ENCODE data around the gene WT1.

The WT1 gene

DNA sequence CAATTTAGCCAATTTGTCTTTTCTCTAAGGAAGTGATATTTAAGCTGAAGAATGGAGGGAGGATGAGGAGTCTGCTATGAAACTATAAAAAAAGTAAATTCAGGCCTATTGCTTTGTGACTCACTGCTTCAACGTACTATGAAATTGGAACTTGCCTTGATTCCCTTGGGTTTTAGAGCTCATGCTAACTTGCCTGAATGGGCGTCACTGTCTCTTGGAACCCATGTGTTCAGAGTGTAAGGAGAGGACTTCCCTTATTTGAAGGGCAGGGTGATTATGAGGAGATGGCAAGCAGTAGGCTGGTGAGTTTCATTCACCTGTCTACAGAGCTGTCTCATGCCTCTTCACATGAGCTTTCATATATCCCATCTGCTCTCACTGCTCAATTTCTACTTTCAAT is 28.7 kb upstream of the WT1 start:
- H3K18ac ChIP-seq (ENCODE audit: low read length): no peak overlapping the region
- H3K23ac ChIP-seq (ENCODE audit: low read depth, low read length, poor library complexity): no peak overlapping the region
- no peaks in the 10 kb centered on the region for H3K79me1 ChIP-seq (ENCODE audit: low read depth, low read length)
- no peaks in the 10 kb centered on the region for H3K9me3 ChIP-seq (replicated peaks in 1 of 2; ENCODE audit: control insufficient read depth in 2 of 2, insufficient read depth in 1 of 2, low read depth in 1 of 2, low read length in 2 of 2)
- no peaks in the 10 kb centered on the region for H3K36me3 ChIP-seq (replicated peaks in 1 of 2; ENCODE audit: control insufficient read depth in 2 of 2, insufficient read depth in 2 of 2, low read length in 2 of 2)
- no peak overlapping the region for H2AK5ac ChIP-seq (ENCODE audit: low read depth, low read length)
- no CpG with 5 or more reads among the region's 2 CpGs for WGBS, 2 donors (ENCODE audit: extremely low coverage in 2 of 2, insufficient read length in 2 of 2, insufficient replicate concordance in 1 of 2)
- no peak overlapping the region for H2BK12ac ChIP-seq (ENCODE audit: low read length)
- no peak overlapping the region for H3K4me3 ChIP-seq (ENCODE audit: low read length in 2 of 2)
- no peak overlapping the region for H2BK5ac ChIP-seq (ENCODE audit: low read length)
- DNase-seq (ENCODE audit: low spot score): no peak
- H2BK15ac ChIP-seq (ENCODE audit: low read length): no peak overlapping the region
- H3K27ac ChIP-seq (replicated peaks; ENCODE audit: low read length): no peak overlapping the region
- no peak overlapping the region for H3K14ac ChIP-seq (ENCODE audit: low read length)
- H2AFZ ChIP-seq (ENCODE audit: low read length): no peak overlapping the region
- no peak overlapping the region for H3K9ac ChIP-seq (ENCODE audit: low read depth, low read length, poor library complexity)
- H2BK120ac ChIP-seq (ENCODE audit: low read depth, low read length): no peak overlapping the region
- H4K8ac ChIP-seq (ENCODE audit: low read depth, low read length): no peak overlapping the region
- H3K27me3 ChIP-seq (ENCODE audit: control insufficient read depth in 3 of 3, insufficient read depth in 3 of 3, low read depth in 1 of 3, low read length in 3 of 3): no peaks in the 10 kb centered on the region
- H3K4me2 ChIP-seq (ENCODE audit: insufficient read depth, low read length, poor library complexity, severe bottlenecking): no peak overlapping the region
- H4K91ac ChIP-seq (ENCODE audit: low read depth, low read length, poor library complexity): no peak overlapping the region
- no peak overlapping the region for H3K4ac ChIP-seq (ENCODE audit: low read length)
- peaks cover 0 to 1% of the 10 kb centered on the region in 2 donors for H3K4me1 ChIP-seq (ENCODE audit: control insufficient read depth in 2 of 2, insufficient read depth in 1 of 2, low read depth in 1 of 2, low read length in 2 of 2)

GRCh38 chr11:32462011-32462690 is 26.8 kb upstream of the WT1 start:
- no peak overlapping the region for H2AFZ ChIP-seq (ENCODE audit: low read length)
- H3K9ac ChIP-seq (ENCODE audit: low read depth, low read length, poor library complexity): no peak overlapping the region
- no peak overlapping the region for H3K18ac ChIP-seq (ENCODE audit: low read length)
- no peak overlapping the region for H3K27ac ChIP-seq (replicated peaks; ENCODE audit: low read length)
- WGBS, 2 donors (ENCODE audit: extremely low coverage in 2 of 2, insufficient read length in 2 of 2, insufficient replicate concordance in 1 of 2): no CpG with 5 or more reads among the region's 9 CpGs
- no peaks in the 10 kb centered on the region for H3K36me3 ChIP-seq (replicated peaks in 1 of 2; ENCODE audit: control insufficient read depth in 2 of 2, insufficient read depth in 2 of 2, low read length in 2 of 2)
- H3K9me3 ChIP-seq (replicated peaks in 1 of 2; ENCODE audit: control insufficient read depth in 2 of 2, insufficient read depth in 1 of 2, low read depth in 1 of 2, low read length in 2 of 2): no peaks in the 10 kb centered on the region
- no peak overlapping the region for H2BK12ac ChIP-seq (ENCODE audit: low read length)
- H2BK15ac ChIP-seq (ENCODE audit: low read length): no peak overlapping the region
- H3K4me2 ChIP-seq (ENCODE audit: insufficient read depth, low read length, poor library complexity, severe bottlenecking): no peak overlapping the region
- no peak overlapping the region for H3K4me3 ChIP-seq (ENCODE audit: low read length in 2 of 2)
- no peak overlapping the region for H3K14ac ChIP-seq (ENCODE audit: low read length)
- no peaks in the 10 kb centered on the region for H3K27me3 ChIP-seq (ENCODE audit: control insufficient read depth in 3 of 3, insufficient read depth in 3 of 3, low read depth in 1 of 3, low read length in 3 of 3)
- no peak for DNase-seq (ENCODE audit: low spot score)
- no peak overlapping the region for H2BK5ac ChIP-seq (ENCODE audit: low read length)
- H3K79me1 ChIP-seq (ENCODE audit: low read depth, low read length): no peaks in the 10 kb centered on the region
- peaks cover 0 to 1% of the 10 kb centered on the region in 2 donors for H3K4me1 ChIP-seq (ENCODE audit: control insufficient read depth in 2 of 2, insufficient read depth in 1 of 2, low read depth in 1 of 2, low read length in 2 of 2)
- H2AK5ac ChIP-seq (ENCODE audit: low read depth, low read length): no peak overlapping the region
- no peak overlapping the region for H2BK120ac ChIP-seq (ENCODE audit: low read depth, low read length)
- H3K4ac ChIP-seq (ENCODE audit: low read length): no peak overlapping the region
- no peak overlapping the region for H4K91ac ChIP-seq (ENCODE audit: low read depth, low read length, poor library complexity)
- H3K23ac ChIP-seq (ENCODE audit: low read depth, low read length, poor library complexity): no peak overlapping the region
- no peak overlapping the region for H4K8ac ChIP-seq (ENCODE audit: low read depth, low read length)

DNA sequence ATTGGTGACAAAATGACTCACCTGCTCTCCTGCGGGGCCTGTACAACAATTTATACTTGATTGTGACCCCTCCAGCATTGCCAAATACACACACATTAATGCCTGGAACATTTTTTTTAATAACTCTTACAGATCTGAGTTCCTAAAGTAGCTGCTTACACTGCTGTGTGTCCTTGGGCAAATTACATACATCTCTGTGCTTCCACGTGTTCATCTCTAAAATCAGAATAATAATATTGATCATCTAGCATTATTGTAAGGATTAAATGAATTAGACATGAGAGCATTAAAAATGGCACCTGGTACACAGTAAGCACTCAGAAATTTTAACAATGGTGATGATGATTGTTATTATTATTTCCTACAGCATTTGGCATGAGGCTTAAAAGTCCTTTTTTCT is 21.5 kb upstream of the WT1 start:
- no peak overlapping the region for H3K9ac ChIP-seq (ENCODE audit: low read depth, low read length, poor library complexity)
- no CpG with 5 or more reads among the region's 2 CpGs for WGBS, 2 donors (ENCODE audit: extremely low coverage in 2 of 2, insufficient read length in 2 of 2, insufficient replicate concordance in 1 of 2)
- H3K14ac ChIP-seq (ENCODE audit: low read length): no peak overlapping the region
- H2BK5ac ChIP-seq (ENCODE audit: low read length): no peak overlapping the region
- no peaks in the 10 kb centered on the region for H3K9me3 ChIP-seq (replicated peaks in 1 of 2; ENCODE audit: control insufficient read depth in 2 of 2, insufficient read depth in 1 of 2, low read depth in 1 of 2, low read length in 2 of 2)
- no peak overlapping the region for H4K8ac ChIP-seq (ENCODE audit: low read depth, low read length)
- no peak overlapping the region for H3K18ac ChIP-seq (ENCODE audit: low read length)
- no peak for DNase-seq (ENCODE audit: low spot score)
- H3K4ac ChIP-seq (ENCODE audit: low read length): no peak overlapping the region
- no peak overlapping the region for H4K91ac ChIP-seq (ENCODE audit: low read depth, low read length, poor library complexity)
- H3K27ac ChIP-seq (replicated peaks; ENCODE audit: low read length): no peak overlapping the region
- H3K4me2 ChIP-seq (ENCODE audit: insufficient read depth, low read length, poor library complexity, severe bottlenecking): no peak overlapping the region
- no peak overlapping the region for H2BK12ac ChIP-seq (ENCODE audit: low read length)
- H2AFZ ChIP-seq (ENCODE audit: low read length): no peak overlapping the region
- H3K36me3 ChIP-seq (replicated peaks in 1 of 2; ENCODE audit: control insufficient read depth in 2 of 2, insufficient read depth in 2 of 2, low read length in 2 of 2): no peaks in the 10 kb centered on the region
- H3K4me3 ChIP-seq (ENCODE audit: low read length in 2 of 2): no peak overlapping the region
- H3K4me1 ChIP-seq (ENCODE audit: control insufficient read depth in 2 of 2, insufficient read depth in 1 of 2, low read depth in 1 of 2, low read length in 2 of 2): peaks cover 0 to 1% of the 10 kb centered on the region in 2 donors
- H2AK5ac ChIP-seq (ENCODE audit: low read depth, low read length): no peak overlapping the region
- H3K79me1 ChIP-seq (ENCODE audit: low read depth, low read length): no peaks in the 10 kb centered on the region
- no peak overlapping the region for H2BK15ac ChIP-seq (ENCODE audit: low read length)
- H3K27me3 ChIP-seq (ENCODE audit: control insufficient read depth in 3 of 3, insufficient read depth in 3 of 3, low read depth in 1 of 3, low read length in 3 of 3): no peaks in the 10 kb centered on the region
- H3K23ac ChIP-seq (ENCODE audit: low read depth, low read length, poor library complexity): no peak overlapping the region
- no peak overlapping the region for H2BK120ac ChIP-seq (ENCODE audit: low read depth, low read length)

GRCh38 chr11:32454993-32455392 is 19.7 kb upstream of the WT1 start:
- no peak overlapping the region for H2BK5ac ChIP-seq (ENCODE audit: low read length)
- no peak overlapping the region for H2BK12ac ChIP-seq (ENCODE audit: low read length)
- H3K4ac ChIP-seq (ENCODE audit: low read length): no peak overlapping the region

More at GRCh38 chr11:32454993-32455392, 19.7 kb upstream of the WT1 start:
- peaks cover 0 to 5% (median 0%) of the 10 kb centered on the region in 3 experiments for H3K27me3 ChIP-seq (ENCODE audit: control insufficient read depth in 3 of 3, insufficient read depth in 3 of 3, low read depth in 1 of 3, low read length in 3 of 3)
- H2BK120ac ChIP-seq (ENCODE audit: low read depth, low read length): no peak overlapping the region
- no peak overlapping the region for H3K4me2 ChIP-seq (ENCODE audit: insufficient read depth, low read length, poor library complexity, severe bottlenecking)
- H3K9ac ChIP-seq (ENCODE audit: low read depth, low read length, poor library complexity): no peak overlapping the region
- peak overlapping the region; percentile 37 for H3K23ac ChIP-seq (ENCODE audit: low read depth, low read length, poor library complexity)
- H4K91ac ChIP-seq (ENCODE audit: low read depth, low read length, poor library complexity): no peak overlapping the region
- no peaks in the 10 kb centered on the region for H3K79me1 ChIP-seq (ENCODE audit: low read depth, low read length)
- H3K18ac ChIP-seq (ENCODE audit: low read length): no peak overlapping the region
- peaks cover 0 to 1% of the 10 kb centered on the region in 2 donors for H3K4me1 ChIP-seq (ENCODE audit: control insufficient read depth in 2 of 2, insufficient read depth in 1 of 2, low read depth in 1 of 2, low read length in 2 of 2)
- H2AK5ac ChIP-seq (ENCODE audit: low read depth, low read length): no peak overlapping the region
- no CpG with 5 or more reads among the region's 2 CpGs for WGBS, 2 donors (ENCODE audit: extremely low coverage in 2 of 2, insufficient read length in 2 of 2, insufficient replicate concordance in 1 of 2)
- no peak overlapping the region for H4K8ac ChIP-seq (ENCODE audit: low read depth, low read length)
- H3K14ac ChIP-seq (ENCODE audit: low read length): no peak overlapping the region
- no peaks in the 10 kb centered on the region for H3K9me3 ChIP-seq (replicated peaks in 1 of 2; ENCODE audit: control insufficient read depth in 2 of 2, insufficient read depth in 1 of 2, low read depth in 1 of 2, low read length in 2 of 2)
- H2BK15ac ChIP-seq (ENCODE audit: low read length): no peak overlapping the region
- H3K36me3 ChIP-seq (replicated peaks in 1 of 2; ENCODE audit: control insufficient read depth in 2 of 2, insufficient read depth in 2 of 2, low read length in 2 of 2): no peaks in the 10 kb centered on the region
- no peak overlapping the region for H3K4me3 ChIP-seq (ENCODE audit: low read length in 2 of 2)
- H2AFZ ChIP-seq (ENCODE audit: low read length): no peak overlapping the region
- no peak for DNase-seq (ENCODE audit: low spot score)
- H3K27ac ChIP-seq (replicated peaks; ENCODE audit: low read length): no peak overlapping the region
